ENCODE data around the gene RNU6-1.

DNA sequence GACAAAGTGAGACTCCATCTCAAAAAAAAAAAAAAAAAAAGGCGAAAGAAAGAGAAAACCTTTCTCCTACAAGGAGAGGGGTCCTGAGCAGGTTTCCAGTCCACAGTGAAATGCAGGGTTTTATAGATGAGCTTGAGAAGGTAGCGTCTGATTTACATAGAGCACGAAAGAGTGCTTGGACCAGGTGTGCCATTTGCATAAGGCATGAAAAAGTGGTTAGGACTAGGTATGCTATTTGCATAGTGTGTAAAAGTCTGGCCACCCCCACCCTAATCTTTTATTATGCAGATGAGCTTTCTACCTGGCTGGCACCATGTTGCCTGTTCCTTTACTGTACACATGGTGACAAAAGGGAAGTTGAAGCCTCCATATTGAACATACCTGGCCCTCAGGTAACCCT, 13.6 kb upstream of the RNU6-1 start:
- no peak for TF ChIP-seq ZNF792 (tag by site-specific recombination; IDR thresholded peaks at IDR 0.05)
- no peak for TF ChIP-seq KLF16 (tag by site-specific recombination; IDR thresholded peaks at IDR 0.05)
- no peak for TF ChIP-seq ZNF549 (tag by site-specific recombination; IDR thresholded peaks at IDR 0.05)
- no peak for TF ChIP-seq PBX3 (CRISPR knock-in tag; IDR thresholded peaks at IDR 0.05)
- TF ChIP-seq CTCF (tag by site-specific recombination; IDR thresholded peaks at IDR 0.05): no peak
- TF ChIP-seq ZNF16 (tag by site-specific recombination; IDR thresholded peaks at IDR 0.05; ENCODE audit: low read depth): no peak
- no peak for TF ChIP-seq ZNF121 (tag by site-specific recombination; IDR thresholded peaks at IDR 0.05)
- TF ChIP-seq ZSCAN30 (tag by site-specific recombination; IDR thresholded peaks at IDR 0.05): no peak

All from HEK293 (cell line).